Epidermal melanocyte (primary cell): Measurements from ENCODE around the gene IMP3.
A peak's percentile ranks its signal among the peaks of the same experiment; 100 is the strongest.

Experiments
- DNase-seq: peaks from one replicate; pipeline ENCODE4 v3.0.0; 2011; ENCODE audit warnings: low spot score; ENCODE audit not compliant: insufficient read length

Gene IMP3

DNA sequence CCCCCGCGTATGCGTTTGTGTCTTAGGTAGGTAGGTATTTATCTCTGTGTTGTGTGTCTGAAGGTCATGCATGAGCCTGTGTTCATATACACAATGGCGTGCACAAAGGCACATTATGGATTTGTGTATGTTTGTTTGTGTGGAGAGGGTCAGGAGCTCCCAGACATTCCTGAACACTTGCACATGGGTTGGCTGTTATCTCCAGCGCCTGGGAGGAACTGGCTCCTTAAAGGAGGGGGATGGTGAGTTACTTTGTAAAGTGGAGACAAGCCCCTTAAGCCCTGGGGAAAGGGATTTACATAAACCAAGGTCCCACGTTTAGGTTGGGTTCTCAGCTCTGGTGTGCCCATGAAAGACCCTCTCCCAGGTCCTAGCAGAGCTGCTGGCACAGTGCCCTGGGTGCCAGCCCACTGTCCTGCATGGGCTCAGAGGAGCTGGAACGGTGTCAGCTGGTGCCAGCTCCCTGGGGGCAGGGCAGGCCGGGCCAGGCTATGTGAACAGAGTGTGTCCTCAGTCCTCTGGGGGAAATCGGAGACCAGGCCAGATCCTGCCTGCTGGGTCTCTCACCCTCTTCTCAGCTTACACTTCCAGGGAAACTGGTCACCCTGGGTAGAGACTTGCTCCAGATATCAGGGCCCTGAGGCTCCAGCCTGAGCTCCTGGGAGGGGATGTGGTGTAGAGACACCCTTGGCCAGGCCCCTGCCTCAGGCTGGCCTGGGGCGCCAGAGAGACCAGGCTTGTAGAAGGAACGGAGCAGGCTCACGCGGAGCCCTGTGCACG lies 32.8 kb upstream of the IMP3 start:
- DNase-seq, result peak; percentile 50

DNA sequence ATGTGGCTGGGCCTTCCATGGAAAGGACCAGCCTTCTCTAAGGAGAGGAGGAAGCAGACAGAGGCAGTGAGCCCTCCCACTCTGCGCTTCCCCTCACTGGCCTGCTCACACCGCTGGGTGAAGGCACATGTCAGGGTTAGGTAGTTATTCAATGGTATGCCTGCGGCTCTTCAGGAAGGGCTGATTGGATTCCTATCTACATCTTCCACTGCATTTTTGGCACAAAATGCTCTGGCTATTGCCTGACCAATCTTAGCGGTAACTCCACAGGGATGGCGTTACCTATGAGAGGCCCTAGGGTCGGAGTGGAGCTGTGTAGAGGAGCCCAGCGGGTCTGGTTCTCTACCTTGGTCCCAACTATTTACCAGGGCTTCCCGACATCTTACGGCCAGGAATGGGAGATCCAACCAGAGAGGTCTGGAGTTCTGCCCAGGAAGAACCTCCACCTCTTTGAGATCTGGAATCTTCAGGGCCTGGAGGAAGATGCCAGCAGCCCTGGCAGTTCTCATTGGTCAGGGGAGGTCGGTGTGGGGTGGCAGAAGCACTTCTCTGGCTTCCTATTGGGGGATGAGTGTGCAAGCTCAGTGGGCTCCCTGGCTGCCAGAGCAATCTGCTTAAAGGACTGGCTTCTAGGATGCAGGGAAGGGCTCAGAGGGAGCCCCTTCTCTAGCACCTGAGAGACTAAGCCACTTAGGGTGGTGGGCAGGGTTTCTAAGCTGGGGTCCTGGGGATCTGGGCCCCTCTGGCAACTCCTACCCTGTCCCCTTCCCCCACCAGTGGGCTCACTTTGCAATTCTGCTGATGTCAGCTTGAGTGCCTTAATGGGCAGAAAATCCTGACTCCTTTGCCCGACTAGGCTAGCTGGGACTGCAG lies 31.9 kb upstream of the IMP3 start:
- DNase-seq, result no peak

- DNase-seq, result no peak
These were observed 29.8 kb upstream of the IMP3 start for GRCh38 chr15:75669879-75670212.

DNA sequence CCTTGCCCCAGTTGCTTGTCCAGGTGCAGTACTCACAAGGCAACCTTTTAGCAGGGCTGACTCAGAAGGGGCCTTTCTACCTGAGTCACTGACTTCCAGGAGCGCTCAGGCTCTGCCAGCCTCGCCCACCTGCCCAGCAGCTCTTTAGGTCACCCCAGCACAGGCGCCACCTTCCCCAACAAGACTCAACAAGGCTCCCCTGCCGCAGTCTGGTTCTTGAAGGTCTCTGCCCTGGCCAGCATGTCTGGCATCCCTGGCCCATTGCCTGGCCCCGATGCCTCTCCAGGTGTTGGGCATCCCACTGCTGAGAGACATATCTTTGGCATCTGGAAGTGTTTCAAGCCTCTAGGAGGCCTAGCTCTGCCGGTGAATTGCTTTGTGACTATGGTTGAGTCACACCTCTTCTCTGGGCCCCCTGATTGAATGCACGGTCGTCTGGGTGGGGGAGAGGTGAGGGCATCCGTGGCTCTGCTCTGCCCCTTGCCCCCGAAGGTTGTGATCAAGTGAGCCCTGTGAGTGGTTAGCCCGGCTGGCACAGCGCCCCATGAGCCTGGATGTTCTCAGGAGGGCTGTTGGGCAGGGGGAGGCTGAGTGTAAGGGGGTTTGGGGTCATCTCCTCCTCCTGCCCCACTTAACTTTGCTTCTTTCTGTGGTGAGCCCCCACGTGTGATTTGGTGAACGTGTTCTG lies 29.3 kb upstream of the IMP3 start:
- no peak for DNase-seq

DNA sequence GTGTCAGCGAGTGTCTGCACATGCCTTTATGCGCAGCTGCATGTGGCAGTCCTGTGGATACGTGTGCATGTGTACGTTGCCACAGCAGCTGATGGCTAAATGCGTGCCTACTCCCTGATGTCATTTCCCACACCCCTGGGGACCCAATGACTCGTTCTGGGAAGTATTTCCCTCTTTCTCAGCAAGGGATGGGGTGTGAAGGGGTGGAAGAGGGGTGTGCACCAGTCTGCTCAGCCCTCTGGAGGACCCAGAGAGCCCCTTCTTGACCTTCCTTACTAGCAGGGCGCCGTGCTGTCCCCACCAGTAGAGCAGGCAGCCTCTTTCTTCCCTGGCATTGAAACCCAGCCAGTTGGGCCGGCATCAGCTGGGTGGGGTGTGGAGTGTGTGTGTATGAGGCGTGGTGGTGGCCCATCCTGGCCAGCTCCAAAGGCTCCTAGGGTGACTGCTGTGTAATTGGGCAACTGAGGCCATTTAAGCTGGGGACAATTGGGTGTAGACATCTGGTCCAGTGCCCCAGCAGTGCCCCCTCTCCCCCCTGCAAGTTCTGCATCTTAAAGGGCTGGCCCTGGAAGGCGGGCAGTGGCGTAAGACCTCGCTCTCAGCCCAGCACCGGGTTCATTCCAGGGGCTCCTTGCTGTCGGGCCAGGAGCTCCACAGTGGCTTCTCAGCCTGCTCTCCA lies 26.9 kb upstream of the IMP3 start:
- peak; percentile 74 for DNase-seq

DNA sequence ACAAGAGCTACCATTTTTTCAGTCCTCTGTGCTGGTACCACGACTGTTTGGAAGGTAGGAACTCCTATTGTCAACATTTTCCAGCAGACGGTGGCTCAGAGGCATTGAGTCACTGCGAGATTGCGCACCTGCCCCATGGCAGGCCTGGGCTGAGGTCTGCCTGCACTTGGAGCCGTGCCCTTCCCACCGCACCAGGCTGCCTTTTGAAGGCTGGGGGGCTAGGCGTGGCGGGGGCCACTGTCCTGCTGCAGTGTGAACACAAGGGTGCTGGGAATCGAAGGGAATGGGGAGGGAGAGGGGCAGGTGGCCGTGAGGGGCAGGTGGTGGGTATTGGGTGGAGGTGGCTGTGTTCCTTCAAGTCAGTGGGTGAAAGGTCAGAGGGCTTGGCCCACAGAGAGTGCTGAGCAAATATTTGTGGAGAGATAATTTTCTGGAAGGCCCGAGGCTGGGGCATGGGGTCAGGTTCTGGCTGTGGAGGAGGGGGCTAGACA lies 24.0 kb upstream of the IMP3 start:
- DNase-seq, result no peak

GRCh38 chr15:75662823-75663519 lies 22.9 kb upstream of the IMP3 start:
- no peak for DNase-seq

DNA sequence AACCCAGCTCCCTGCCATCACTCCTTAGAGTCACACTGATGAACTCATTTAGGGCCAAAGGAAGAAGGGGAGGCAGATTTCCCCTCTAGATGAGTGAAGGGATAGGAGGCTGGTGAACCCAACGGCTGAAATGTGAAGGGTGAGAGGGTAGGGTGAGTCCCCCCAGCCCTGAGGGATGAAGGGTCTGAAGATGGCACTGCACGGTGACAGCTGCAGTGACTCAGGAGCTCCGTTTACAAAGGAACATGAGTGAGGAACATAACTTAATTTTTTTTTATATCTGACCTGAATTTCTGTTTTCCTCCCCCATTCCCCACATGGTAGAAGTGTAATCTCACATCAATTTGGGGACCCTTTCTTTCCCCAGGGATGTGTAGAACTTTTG lies 21.7 kb upstream of the IMP3 start:
- DNase-seq, result no peak

GRCh38 chr15:75661100-75661755 lies 21.2 kb upstream of the IMP3 start:
- peak; percentile 95 for DNase-seq

- peak; percentile 72 for DNase-seq
These were observed 20.1 kb upstream of the IMP3 start for GRCh38 chr15:75659928-75660645.

GRCh38 chr15:75659141-75659771 lies 19.2 kb upstream of the IMP3 start:
- no peak for DNase-seq

DNA sequence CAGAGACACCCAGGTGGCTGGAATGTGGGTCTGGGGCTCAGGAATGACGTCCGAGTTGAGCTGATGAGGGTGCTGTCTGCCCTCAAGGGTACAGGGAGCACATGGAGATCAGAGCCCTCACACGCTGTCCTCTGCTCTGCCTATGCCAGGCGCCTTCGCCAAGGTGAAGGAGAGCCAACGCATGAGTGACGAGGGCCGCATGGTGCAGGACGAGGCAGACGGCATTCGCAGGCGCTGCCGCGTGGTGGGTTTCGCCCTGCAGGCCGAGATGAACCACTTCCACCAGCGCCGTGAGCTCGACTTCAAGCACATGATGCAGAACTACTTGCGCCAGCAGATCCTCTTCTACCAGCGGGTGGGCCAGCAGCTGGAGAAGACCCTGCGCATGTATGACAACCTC lies 16.8 kb upstream of the IMP3 start:
- DNase-seq, result no peak

DNA sequence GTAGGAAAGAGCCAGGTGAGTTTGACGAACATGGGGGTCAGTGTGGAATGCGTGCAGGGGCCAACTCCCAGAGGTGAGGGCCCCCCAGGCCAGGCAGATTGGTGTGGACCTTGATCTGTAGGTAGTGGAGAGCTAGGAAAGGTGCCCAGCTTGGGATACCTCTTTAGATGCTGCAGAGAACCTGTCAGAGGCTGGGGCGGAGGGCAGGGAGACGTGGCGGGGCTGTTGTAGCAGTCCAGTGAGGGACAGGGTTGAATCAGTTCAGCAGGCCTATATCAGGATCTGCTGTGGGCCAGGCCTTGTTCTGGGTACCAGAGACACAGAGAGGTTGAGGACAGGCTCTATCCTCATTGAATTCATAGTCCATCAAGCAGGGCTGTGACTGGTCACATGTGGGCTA lies 16.3 kb upstream of the IMP3 start:
- DNase-seq, result no peak

- no peak for DNase-seq
These were observed 15.9 kb upstream of the IMP3 start for GRCh38 chr15:75655931-75656330.

DNA sequence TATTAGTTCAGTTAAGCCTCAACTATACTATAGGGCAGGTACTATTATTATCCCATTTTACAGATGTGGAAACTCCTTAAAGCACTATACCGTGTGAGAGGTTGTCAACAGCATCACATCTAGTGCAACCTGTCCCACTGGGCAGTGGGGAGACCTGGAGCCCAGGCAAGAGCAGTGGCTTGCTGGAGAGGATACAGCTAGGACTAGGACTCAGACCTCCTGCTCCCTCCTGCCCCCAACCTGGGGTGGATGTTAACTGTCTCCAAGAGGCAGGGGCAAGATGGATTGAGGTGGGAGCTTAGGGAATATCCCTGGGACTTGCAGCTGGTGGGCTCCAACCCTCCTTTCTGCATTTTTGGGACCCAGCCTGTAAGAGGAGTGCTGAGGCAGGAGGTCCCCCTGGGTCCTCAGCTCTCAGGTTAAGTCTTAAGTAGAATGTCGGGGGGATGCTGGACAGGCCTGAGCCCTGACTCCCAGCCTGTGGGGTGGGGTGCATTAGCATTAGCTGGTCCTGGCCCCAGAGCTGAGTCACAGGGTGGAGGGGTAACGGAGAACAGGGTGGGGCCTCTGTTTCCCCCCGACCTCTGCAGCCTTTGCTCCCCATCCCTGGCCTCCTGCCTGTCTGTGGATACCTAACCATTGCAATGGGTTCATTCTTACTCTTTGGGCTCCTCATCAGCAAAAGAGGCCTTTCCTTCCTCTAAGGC lies 14.3 kb upstream of the IMP3 start:
- DNase-seq, result no peak

DNA sequence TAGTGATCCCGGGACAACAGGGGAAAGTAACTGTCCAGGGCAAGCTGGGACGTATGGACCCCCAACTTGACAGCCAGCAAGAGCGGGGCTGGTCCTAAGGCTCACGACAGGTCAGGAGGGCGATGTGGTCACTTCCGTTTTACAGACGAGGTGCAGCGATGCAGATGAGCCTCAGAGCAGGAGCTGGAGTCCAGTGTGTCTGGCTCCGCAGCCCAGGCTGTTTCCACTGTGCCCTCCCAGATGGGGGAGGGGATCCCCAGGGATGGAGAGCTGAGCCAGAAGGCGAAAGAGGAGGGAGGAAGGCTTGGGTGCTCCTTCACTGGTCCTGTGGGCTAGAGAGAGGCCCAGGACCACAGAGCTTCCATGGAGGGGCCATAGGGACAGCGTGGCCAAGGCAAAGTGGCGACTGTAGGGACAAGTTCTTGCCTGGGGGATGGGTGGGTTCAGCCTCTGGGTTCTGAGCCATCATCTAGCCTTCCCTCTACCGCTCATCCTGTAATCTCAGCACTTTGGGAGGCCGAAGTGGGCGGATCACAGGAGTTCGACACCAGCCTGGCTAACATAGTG lies 13.4 kb upstream of the IMP3 start:
- no peak for DNase-seq

GRCh38 chr15:75651810-75652543 lies 12.0 kb upstream of the IMP3 start:
- no peak for DNase-seq
